ENCODE data around the gene UFSP2. TPM values are rescaled to one million over a fixed set of nuclear protein-coding genes. Genes with fewer than 3 reads are reported as not detected.

The UFSP2 gene
- total RNA-seq, 1 donor from 2014 or later = 19.8 TPM

DNA sequence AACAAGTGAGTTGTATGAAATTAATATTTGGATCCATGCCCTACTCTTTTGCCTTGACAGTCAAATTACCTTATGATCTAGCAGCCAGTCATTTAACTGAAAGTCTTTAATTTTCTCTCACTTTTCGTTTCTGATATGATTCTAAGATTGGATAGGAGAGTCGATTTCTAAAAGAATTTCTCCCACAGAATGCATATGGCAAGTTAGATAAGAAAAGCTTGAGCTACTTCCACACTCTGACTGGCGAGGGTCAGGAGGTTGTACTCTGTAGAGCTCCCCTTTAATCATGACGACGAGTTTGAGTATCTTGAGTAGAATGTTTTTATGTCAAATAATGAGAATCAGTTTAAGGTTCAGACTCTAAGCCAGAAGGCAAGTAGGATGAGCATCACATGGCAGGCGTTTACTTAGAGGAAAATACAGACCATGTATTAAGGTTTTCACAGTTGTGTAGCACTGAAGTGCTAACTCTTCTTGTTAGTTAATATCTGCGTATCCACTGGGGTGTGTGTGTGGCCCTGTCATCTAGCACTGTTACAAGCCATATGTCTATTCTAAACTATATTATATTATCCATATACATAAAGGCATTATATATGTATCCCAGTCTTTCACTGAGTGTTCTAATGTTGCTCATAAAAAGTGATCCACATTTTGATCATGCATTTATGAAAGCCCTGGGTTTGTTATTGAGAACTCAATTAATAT is 67.9 kb downstream of the UFSP2 start:
- DNase-seq (ENCODE audit: low spot score) = no peak

DNA sequence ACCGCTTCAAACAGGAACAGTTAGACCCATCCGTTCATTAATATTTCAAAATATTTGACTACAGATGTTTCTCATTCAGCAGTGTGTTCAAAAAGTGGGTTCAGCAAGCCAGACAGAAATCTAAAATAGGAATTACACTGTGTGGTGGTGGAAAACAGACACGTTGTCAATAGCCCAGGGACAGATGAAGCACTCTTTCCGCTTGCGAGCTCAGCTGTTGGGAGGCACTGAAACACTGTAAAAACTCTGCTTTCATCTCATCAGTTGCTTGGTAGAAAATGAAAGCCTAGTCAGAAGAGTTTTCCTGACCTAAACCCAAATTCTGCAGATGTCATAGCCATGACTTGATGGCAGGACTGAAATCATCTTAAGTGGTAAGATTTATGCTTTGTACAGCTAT is 68.6 kb downstream of the UFSP2 start:
- DNase-seq (ENCODE audit: low spot score) = no peak

DNA sequence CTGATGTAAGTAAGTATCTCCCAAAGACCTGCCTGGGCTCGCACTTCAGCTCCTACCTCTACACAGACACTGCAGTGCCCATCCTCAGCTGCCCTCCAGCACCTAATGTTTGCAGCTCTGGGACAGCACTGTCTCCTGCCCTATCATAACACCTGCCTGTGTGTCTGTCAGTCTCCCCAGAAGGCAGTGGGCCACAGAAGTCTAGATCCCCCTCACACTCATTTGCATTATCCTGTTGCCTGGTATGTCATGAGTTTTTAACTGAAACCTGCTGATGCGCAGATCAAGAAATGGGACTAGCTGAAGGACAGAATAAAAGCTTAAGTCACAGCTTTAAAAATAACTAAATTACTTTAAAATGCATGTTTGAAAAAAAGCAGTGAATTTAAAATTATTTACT is 73.0 kb downstream of the UFSP2 start:
- no peak for DNase-seq (ENCODE audit: low spot score)

GRCh38 chr4:185352202-185352601 is 73.6 kb downstream of the UFSP2 start:
- no peak for DNase-seq (ENCODE audit: low spot score)

- no peak for DNase-seq (ENCODE audit: low spot score)
These were observed 74.1 kb downstream of the UFSP2 start for GRCh38 chr4:185351691-185352090.

Other genes with a start within 250 kb of the UFSP2 start
- 45.1 TPM for gene CFAP97, start 222.0 kb downstream of the UFSP2 start, total RNA-seq
- 15.5 TPM for gene SNX25, start 216.4 kb downstream of the UFSP2 start, total RNA-seq
- gene LRP2BP, start 30.0 kb downstream of the UFSP2 start, total RNA-seq = 0.64 TPM
- 10.9 TPM for gene ANKRD37, start 29.1 kb downstream of the UFSP2 start, total RNA-seq
- 0.19 TPM for gene CCDC110, start 45.8 kb upstream of the UFSP2 start, total RNA-seq
- 58.5 TPM for gene PDLIM3, start 109.5 kb upstream of the UFSP2 start, total RNA-seq

All from mesenteric fat pad (tissue), 1 donor.